HCT116 (cell line): Measurements from ENCODE around the gene MFAP2. TPM values are rescaled to one million over a fixed set of nuclear protein-coding genes. Genes with fewer than 3 reads are reported as not detected.
A peak's percentile ranks its signal among the peaks of the same experiment; 100 is the strongest.

Experiments
- ATAC-seq: fragments of 200-7000 bp; cut with Tn5 transposase; 2 replicates; pipeline ENCODE4 v1.9.1; 2020; ENCODE audit warnings: mild to moderate bottlenecking, moderate library complexity
- BruUV-seq: library from RNA; stranded (reverse); fragments of 400-500 nt; replicated peaks from 2 replicates; lab custom pipeline; 2021; lab: Mats Ljungman, UMichigan
- CTCF ChIA-PET: fragments of 300-600 bp; sonication (Branson Sonifier 250); formaldehyde crosslinking; loops from one replicate; lab custom pipeline; 2021; ENCODE audit warnings: antibody characterized with exemption; lab: Charles Lee
- POLR2A ChIA-PET: fragments of 300-600, 350-600 bp; sonication (Branson Sonifier 250); formaldehyde crosslinking; loops from one replicate; lab custom pipeline; 2021; ENCODE audit warnings: antibody characterized with exemption; lab: Charles Lee
- RAD21 ChIA-PET, 2 experiments: fragments of 300-600 bp; sonication (Branson Sonifier 250); formaldehyde crosslinking; loops; one replicate each; lab custom pipeline; 2023; ENCODE audit warnings: low total read pairs in 2 of 2; ENCODE audit not compliant: uncharacterized antibody in 2 of 2, unreplicated experiment in 2 of 2, low non-redundant PET in 1 of 2; lab: Charles Lee
- DNase-seq: peaks from one replicate; pipeline ENCODE4 v3.0.0-alpha.2; 2010; ENCODE audit warnings: low read depth, low spot score
- H2AFZ ChIP-seq: fragments of 200-600 bp; shearing (Covaris generic), sonication (generic); 2 replicates; pipeline ENCODE4 v1.6.1; 2017; ENCODE audit warnings: low read depth, mixed run types, mixed read lengths, antibody characterized with exemption, low read length; ENCODE audit not compliant: poor library complexity, severe bottlenecking
- H3K27ac ChIP-seq: 2 replicates; pipeline ENCODE4 v1.5.1; 2012; ENCODE audit warnings: low read depth, low read length
- H3K27me3 ChIP-seq: fragments of 200-600 bp; sonication (generic); 2 replicates; pipeline ENCODE4 v1.6.1; 2016; ENCODE audit warnings: mixed run types, low read length, mixed read lengths; ENCODE audit not compliant: insufficient read depth
- H3K36me3 ChIP-seq, 2 experiments: fragments of 200-500 bp in 1 of 2; fragments of 200-600 bp in 1 of 2; sonication (Bioruptor generic) in 1 of 2; sonication (generic) in 1 of 2; 2 replicates each; pipeline versions ENCODE4 v1.5.1 to v1.6.1; 2014 to 2016; ENCODE audit warnings: low read length in 2 of 2, inconsistent platforms in 1 of 2, mixed read lengths in 1 of 2, mixed run types in 1 of 2; ENCODE audit not compliant: insufficient read depth in 2 of 2, control insufficient read depth in 1 of 2
- H3K4me1 ChIP-seq, 2 experiments: fragments of 200-600 bp in 1 of 2; sonication (generic) in 1 of 2; 2 replicates each; pipeline versions ENCODE4 v1.5.1 to v1.6.1; 2012 to 2017; ENCODE audit warnings: low read length in 2 of 2, inconsistent platforms in 1 of 2, mild to moderate bottlenecking in 1 of 2, mixed read lengths in 1 of 2, mixed run types in 1 of 2, moderate library complexity in 1 of 2; ENCODE audit not compliant: insufficient read depth in 2 of 2, control insufficient read depth in 1 of 2
- H3K4me2 ChIP-seq: fragments of 200-600 bp; sonication (generic); 2 replicates; pipeline ENCODE4 v1.6.1; 2017; ENCODE audit warnings: mixed run types, low read length, mixed read lengths
- H3K4me3 ChIP-seq, 2 experiments: fragments of 200-600 bp in 1 of 2; sonication (generic) in 1 of 2; replicated peaks in 1 of 2; 2 replicates each; pipeline ENCODE4 v1.5.1; 2011 to 2016; ENCODE audit warnings: low read length in 2 of 2, control low read depth in 1 of 2, low read depth in 1 of 2, mild to moderate bottlenecking in 1 of 2, mixed read lengths in 1 of 2, mixed run types in 1 of 2
- H3K79me2 ChIP-seq: fragments of 200-600 bp; sonication (generic); 2 replicates; pipeline ENCODE4 v1.6.1; 2017; ENCODE audit warnings: mild to moderate bottlenecking, mixed run types, low read length, moderate library complexity, mixed read lengths; ENCODE audit not compliant: insufficient read depth
- H3K9ac ChIP-seq: fragments of 200-600 bp; sonication (generic); 2 replicates; pipeline ENCODE4 v1.6.1; 2016; ENCODE audit warnings: low read length, mixed read lengths
- H3K9me2 ChIP-seq: fragments of 200-600 bp; sonication (generic), shearing (Covaris generic); 2 replicates; pipeline ENCODE4 v1.6.1; 2017; ENCODE audit warnings: mixed run types, mild to moderate bottlenecking, moderate library complexity; ENCODE audit not compliant: insufficient read depth
- H3K9me3 ChIP-seq, 2 experiments: fragments of 200-500 bp in 1 of 2; fragments of 200-600 bp in 1 of 2; sonication (Bioruptor generic) in 1 of 2; sonication (generic) in 1 of 2; 2 replicates each; pipeline ENCODE4 v1.6.1; 2014 to 2017; ENCODE audit warnings: low read length in 2 of 2, mixed read lengths in 2 of 2, inconsistent platforms in 1 of 2, low read depth in 1 of 2, mild to moderate bottlenecking in 1 of 2, mixed run types in 1 of 2, moderate library complexity in 1 of 2; ENCODE audit not compliant: control insufficient read depth in 1 of 2, insufficient read depth in 1 of 2
- H4K20me1 ChIP-seq: fragments of 200-600 bp; sonication (generic), shearing (Covaris generic); 2 replicates; pipeline ENCODE4 v1.6.1; 2017; ENCODE audit warnings: mixed run types, mild to moderate bottlenecking, moderate library complexity; ENCODE audit not compliant: insufficient read depth
- ATF3 ChIP-seq: IDR thresholded peaks from 2 replicates; pipeline ENCODE4 v1.6.1; 2012
- CBX3 ChIP-seq: IDR thresholded peaks from 2 replicates; pipeline ENCODE4 v1.6.1; 2012; ENCODE audit warnings: low read depth
- CEBPB ChIP-seq: IDR thresholded peaks from 2 replicates; pipeline ENCODE4 v1.6.1; 2012; ENCODE audit warnings: low read depth
- CTCF ChIP-seq, 3 experiments: fragments of 200-600 bp in 1 of 3; sonication (generic) in 1 of 3; IDR thresholded peaks in 2 of 3; conservative IDR thresholded peaks in 1 of 3; 2 replicates each; pipeline ENCODE4 v1.5.1; 2012 to 2017; ENCODE audit warnings: low read depth in 2 of 3, low read length in 2 of 3, antibody characterized with exemption in 1 of 3, borderline replicate concordance in 1 of 3, control low read depth in 1 of 3, mild to moderate bottlenecking in 1 of 3, mixed read lengths in 1 of 3, mixed run types in 1 of 3, moderate library complexity in 1 of 3; ENCODE audit not compliant: insufficient read depth in 1 of 3
- EGR1 ChIP-seq: IDR thresholded peaks from 2 replicates; pipeline ENCODE4 v1.6.1; 2012; ENCODE audit warnings: low read depth
- ELF1 ChIP-seq: IDR thresholded peaks from 2 replicates; pipeline ENCODE4 v1.6.1; 2012; ENCODE audit warnings: low read depth, borderline replicate concordance
- FOSL1 ChIP-seq: IDR thresholded peaks from 2 replicates; pipeline ENCODE4 v1.6.1; 2012; ENCODE audit warnings: low read depth
- MAX ChIP-seq: IDR thresholded peaks from 2 replicates; pipeline ENCODE4 v1.6.1; 2012
- POLR2AphosphoS5 ChIP-seq: IDR thresholded peaks from 2 replicates; pipeline ENCODE4 v1.6.1; 2011; ENCODE audit warnings: mild to moderate bottlenecking, low read depth, low read length, moderate library complexity
- RAD21 ChIP-seq: IDR thresholded peaks from 2 replicates; pipeline ENCODE4 v1.6.1; 2012; ENCODE audit warnings: low read depth, mild to moderate bottlenecking
- REST ChIP-seq: IDR thresholded peaks from 2 replicates; pipeline ENCODE4 v1.6.1; 2012; ENCODE audit warnings: low read depth
- SIN3A ChIP-seq: IDR thresholded peaks from 2 replicates; pipeline ENCODE4 v1.6.1; 2012; ENCODE audit warnings: low read depth
- SP1 ChIP-seq: IDR thresholded peaks from 2 replicates; pipeline ENCODE4 v1.6.1; 2012; ENCODE audit warnings: low read depth
- TCF7L2 ChIP-seq: IDR thresholded peaks from 2 replicates; pipeline ENCODE4 v1.7.0; 2011; ENCODE audit warnings: borderline replicate concordance, inconsistent platforms; ENCODE audit not compliant: insufficient read depth, insufficient read length; ENCODE audit errors: extremely low read depth
- YY1 ChIP-seq: IDR thresholded peaks from 2 replicates; pipeline ENCODE4 v1.6.1; 2011; ENCODE audit warnings: low read length, low read depth, moderate library complexity, mild to moderate bottlenecking; ENCODE audit not compliant: insufficient replicate concordance; ENCODE audit errors: extremely low read depth
- ZBTB33 ChIP-seq: IDR thresholded peaks from 2 replicates; pipeline ENCODE4 v1.6.1; 2011; ENCODE audit warnings: mild to moderate bottlenecking, low read length, moderate library complexity; ENCODE audit not compliant: insufficient replicate concordance; ENCODE audit errors: extremely low read depth
- ZFX ChIP-seq: fragments of 450-650 bp; IDR thresholded peaks from 2 replicates; pipeline ENCODE4 v1.6.1; 2017
- intact Hi-C: fragments of 100-400 bp; cut with micrococcal nuclease; formaldehyde crosslinking; loops from 2 replicates; pipeline ENCODE4 v1.10.0; 2022
- total RNA-seq: library from RNA; stranded (reverse); gene quantifications from one replicate; pipeline ENCODE4 v1.2.1, GENCODE V29; 2021; ENCODE audit not compliant: unreplicated experiment

Gene MFAP2
- total RNA-seq, 1 experiment from 2014 or later: 63.1 TPM

- Histone ChIP-seq H3K27me3 (no peaks in the 10 kb centered on the region), H3K4me3 (peak within 1 kb of the TSS; percentile 81 to 94), H3K9ac (peak within 1 kb of the TSS; percentile 78), H3K9me3 (no peaks in the 10 kb centered on the region), H3K79me2 (no peaks in the 10 kb centered on the region), H3K27ac (peak within 1 kb of the TSS; percentile 70; the same call in 1 of the 2 replicates), H4K20me1 (no peaks in the 10 kb centered on the region), H3K36me3 (no peaks in the 10 kb centered on the region), H3K4me1 (peaks cover 17 to 40% of the 10 kb centered on the region in 2 experiments), H3K4me2 (peak within 1 kb of the TSS; percentile 99), H2AFZ (peak within 1 kb of the TSS; percentile 68), H3K9me2 (no peaks in the 10 kb centered on the region)
- DNase-seq: peak; percentile 67
- BruUV-seq: no TSS peak
- CTCF ChIA-PET: no interaction called here
- POLR2A ChIA-PET: interaction anchor here (0.8 kb wide), 1 partner anchor 15 kb away, joined by 4 read pairs; no protein-coding TSS in a partner anchor
- peak; percentile 97 for ATAC-seq
- intact Hi-C loops: loop anchor here (5.0 kb wide), 2 partner anchors 36 to 49 kb away; no protein-coding TSS in a partner anchor
- RAD21 ChIA-PET: interaction anchor here in 1 of 2 experiments (0.5 kb wide), 1 partner anchor 60 kb away, joined by 7 read pairs; no protein-coding TSS in a partner anchor
- TF ChIP-seq ZFX: peak; percentile 91; the same call in 1 of the 2 replicates
- peak; percentile 32; the same call in 1 of the 2 replicates for TF ChIP-seq CBX3
- TF ChIP-seq RAD21: no peak
- TF ChIP-seq MAX: no peak
- no peak for TF ChIP-seq FOSL1
- no peak for TF ChIP-seq ATF3
- peak; percentile 67 for TF ChIP-seq POLR2AphosphoS5
- no peak; the same call in 1 of the 2 replicates for TF ChIP-seq SIN3A
- TF ChIP-seq TCF7L2: peak; percentile 48
- TF ChIP-seq CEBPB: no peak
- TF ChIP-seq EGR1: no peak; the same call in none of the 2 replicates
- TF ChIP-seq YY1: peak; percentile 75
- TF ChIP-seq CTCF (IDR thresholded peaks at IDR 0.05 in 2 of 3, conservative IDR thresholded peaks at IDR 0.05 in 1 of 3; ENCODE audit: borderline replicate concordance in 1 of 3, insufficient read depth in 1 of 3, low read depth in 2 of 3, low read length in 2 of 3): no peak
- no peak for TF ChIP-seq ZBTB33
- TF ChIP-seq SP1: peak; percentile 42; the same call in 1 of the 2 replicates
- TF ChIP-seq REST: no peak
- TF ChIP-seq ELF1: no peak
These were observed 31.3 kb upstream of the MFAP2 start, which contains the start of gene ATP13A2 for GRCh38 chr1:17011439-17012307. Gene ATP13A2 (minus strand): TSS chr1:17011928. CDS start chr1:17011738, 190 bp downstream.
